Ishikawa (cell line): Measurements from ENCODE around the gene RASGEF1C.

Experiments
- CEBPB ChIP-seq: IDR thresholded peaks from 2 replicates; pipeline ENCODE4 v1.6.1; 2012
- EGR1 ChIP-seq: IDR thresholded peaks from 2 replicates; pipeline ENCODE4 v1.6.1; 2012
- FOXM1 ChIP-seq: IDR thresholded peaks from 2 replicates; pipeline ENCODE4 v1.6.1; 2012; ENCODE audit warnings: low read depth, borderline replicate concordance
- NFIC ChIP-seq: IDR thresholded peaks from 2 replicates; pipeline ENCODE4 v1.6.1; 2012
- YY1 ChIP-seq: IDR thresholded peaks from 2 replicates; pipeline ENCODE4 v1.6.1; 2012; ENCODE audit warnings: low read depth

DNA sequence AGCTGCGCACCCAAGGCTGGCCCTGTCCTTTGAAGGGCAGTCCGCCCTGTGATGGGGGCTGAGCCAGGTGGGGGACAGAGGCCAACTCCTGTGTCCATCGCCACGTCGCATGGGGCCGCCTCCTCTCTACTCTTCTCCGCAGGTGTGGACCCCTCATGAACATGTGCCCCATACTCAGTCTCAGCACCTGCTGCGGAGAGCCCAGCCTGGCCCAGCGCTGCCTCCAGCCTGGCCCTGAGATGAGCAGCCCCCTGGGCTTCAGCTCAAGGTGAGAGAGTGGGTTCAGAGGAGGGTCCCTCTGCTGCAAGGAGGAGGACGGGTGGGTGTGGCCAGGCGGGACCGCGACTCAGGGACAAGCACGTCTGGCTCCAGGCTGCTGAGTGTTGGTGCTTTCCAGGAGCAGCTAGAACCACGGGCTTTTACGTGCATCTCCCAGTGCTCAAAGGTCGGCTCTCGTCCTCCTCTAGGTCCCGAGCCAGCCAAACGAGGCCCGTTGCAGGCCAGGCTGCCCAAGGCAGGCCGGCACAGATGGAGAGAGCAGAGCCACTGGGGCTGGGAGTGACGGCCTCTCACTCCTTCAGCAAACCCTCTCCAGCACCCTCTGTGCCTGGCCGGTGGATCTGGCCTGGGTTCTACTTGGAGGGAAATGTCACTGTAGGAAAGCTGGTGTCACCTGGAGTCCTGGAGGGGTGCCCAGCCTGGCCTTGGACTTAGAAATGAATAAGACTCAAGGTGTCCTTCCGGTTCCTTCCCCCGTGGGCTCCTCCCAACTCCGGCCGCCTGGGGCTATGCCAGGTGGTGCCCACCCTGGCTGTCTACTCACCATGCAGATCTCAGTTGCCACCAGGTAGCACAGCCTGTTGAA is 88.5 kb downstream of the RASGEF1C start:
- TF ChIP-seq CEBPB (no peak), FOXM1 (no peak), NFIC (no peak), EGR1 (no peak), YY1 (no peak)
